Measurements from ENCODE around the gene HOXD4.

DNA sequence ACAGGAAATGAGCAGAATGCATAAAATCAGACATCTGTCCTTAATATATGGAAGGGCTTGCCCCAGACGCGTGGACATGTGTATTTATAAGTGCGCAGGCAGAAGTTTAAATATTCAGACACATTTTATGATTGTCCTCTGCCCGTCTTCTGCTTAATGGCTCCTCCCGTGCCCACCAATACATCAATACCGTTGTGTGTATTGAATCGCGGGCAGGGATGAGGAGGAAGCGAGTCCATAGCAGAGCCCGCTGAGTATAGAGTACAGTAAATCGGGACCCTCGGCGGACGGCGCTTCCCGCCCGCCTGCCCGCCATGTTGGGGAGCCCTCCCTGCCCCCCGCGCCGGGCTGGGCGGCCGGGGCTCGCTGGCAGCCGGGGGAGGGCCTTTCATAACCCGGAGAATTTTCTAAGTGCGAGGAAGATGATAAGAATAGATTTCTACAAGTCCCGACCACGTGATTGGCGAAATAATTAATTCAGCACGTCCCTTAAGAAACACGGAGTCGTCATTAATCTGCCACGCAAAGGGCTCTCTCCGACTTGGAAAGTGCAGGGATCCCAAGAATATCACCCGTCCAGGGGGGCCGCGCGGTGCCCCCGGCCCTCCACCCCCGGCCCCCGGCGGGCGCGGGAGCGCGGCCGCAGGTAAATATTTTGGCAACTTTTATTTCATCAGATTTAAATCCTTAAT is 5.6 kb downstream of the HOXD4 start, which contains the start of gene HOXD3:
- TF ChIP-seq, protein P1, sequence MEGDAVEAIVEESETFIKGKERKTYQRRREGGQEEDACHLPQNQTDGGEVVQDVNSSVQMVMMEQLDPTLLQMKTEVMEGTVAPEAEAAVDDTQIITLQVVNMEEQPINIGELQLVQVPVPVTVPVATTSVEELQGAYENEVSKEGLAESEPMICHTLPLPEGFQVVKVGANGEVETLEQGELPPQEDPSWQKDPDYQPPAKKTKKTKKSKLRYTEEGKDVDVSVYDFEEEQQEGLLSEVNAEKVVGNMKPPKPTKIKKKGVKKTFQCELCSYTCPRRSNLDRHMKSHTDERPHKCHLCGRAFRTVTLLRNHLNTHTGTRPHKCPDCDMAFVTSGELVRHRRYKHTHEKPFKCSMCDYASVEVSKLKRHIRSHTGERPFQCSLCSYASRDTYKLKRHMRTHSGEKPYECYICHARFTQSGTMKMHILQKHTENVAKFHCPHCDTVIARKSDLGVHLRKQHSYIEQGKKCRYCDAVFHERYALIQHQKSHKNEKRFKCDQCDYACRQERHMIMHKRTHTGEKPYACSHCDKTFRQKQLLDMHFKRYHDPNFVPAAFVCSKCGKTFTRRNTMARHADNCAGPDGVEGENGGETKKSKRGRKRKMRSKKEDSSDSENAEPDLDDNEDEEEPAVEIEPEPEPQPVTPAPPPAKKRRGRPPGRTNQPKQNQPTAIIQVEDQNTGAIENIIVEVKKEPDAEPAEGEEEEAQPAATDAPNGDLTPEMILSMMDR (IDR thresholded peaks at IDR 0.05), result no peak
- TF ChIP-seq POLR2A (IDR thresholded peaks at IDR 0.05) (no peak), EP300 (IDR thresholded peaks at IDR 0.05) (no peak), POLR2AphosphoS5 (IDR thresholded peaks at IDR 0.05) (no peak)

Data from suprapubic skin (tissue), 4 donors.